GM19463 (cell line): Measurements from ENCODE around the gene UMODL1.
A peak's percentile ranks its signal among the peaks of the same experiment; 100 is the strongest.

Experiments
- ATAC-seq: cut with Tn5 transposase; IDR thresholded peaks from one replicate; pipeline ENCODE4 v1.9.1; 2021; ENCODE audit warnings: mild to moderate bottlenecking, moderate library complexity; ENCODE audit not compliant: unreplicated experiment

Gene UMODL1

DNA sequence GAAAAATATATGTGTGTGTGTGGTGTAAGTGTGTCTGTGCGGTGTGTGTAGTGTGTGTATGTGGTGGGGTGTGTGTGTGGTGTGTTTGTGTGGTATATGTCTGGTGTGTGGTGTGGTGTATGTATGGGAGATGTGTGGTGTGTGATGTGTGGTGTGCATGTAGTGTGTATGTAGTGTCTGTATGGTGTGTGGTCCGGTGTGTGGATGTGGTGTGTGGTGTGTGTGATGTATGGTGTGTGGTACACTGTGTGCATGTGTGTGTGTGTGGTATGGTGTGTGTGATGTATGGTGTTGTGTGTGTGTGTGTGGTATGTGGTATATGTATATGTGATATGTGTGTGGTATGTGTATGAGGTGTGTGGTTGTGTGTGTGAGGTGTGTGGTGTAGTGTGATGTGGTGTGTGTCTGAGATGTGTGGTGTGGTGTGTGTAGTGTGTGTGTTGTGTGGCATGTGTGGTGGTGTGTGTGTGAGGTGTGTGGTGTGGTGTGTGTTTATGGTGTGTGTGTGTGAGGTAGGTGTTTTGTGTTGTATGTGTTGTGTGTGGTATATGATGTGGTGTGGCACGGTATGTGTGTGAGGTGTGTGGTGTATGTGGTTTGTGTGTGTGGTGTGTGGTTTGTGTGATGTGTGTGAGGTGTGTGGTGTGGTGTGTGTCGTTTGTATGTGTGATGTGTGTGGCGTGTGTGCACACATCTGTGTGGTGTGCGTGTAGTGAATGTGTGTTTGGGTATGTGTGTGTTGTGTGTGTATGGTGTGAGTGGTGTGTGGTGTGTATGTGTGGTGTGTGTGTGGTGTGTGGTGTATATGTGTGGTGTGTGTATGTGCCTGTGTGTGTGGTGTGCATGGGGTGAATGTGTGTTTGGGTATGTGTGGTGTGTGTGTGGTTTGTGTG is 112.5 kb downstream of the UMODL1 start:
- ATAC-seq, result no peak

DNA sequence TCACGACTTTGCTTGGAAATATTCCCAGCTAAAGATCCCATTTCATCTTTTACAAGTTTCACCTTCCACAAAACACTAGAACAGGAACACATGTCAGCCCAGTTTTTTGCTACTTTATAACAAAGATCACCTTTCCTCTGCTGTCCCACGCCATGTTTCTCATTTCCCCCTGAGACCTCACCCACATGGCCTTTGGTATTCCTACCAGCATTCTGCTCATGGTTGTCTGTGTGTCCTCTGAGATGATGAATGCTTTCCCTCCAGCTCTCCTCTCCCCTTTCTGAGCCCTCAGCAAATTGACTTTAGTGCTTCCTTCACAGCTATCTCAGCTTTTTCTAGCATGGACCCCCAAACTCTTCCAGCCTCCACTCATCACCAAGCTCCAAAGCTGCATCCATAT is 115.5 kb downstream of the UMODL1 start:
- ATAC-seq, result no peak

DNA sequence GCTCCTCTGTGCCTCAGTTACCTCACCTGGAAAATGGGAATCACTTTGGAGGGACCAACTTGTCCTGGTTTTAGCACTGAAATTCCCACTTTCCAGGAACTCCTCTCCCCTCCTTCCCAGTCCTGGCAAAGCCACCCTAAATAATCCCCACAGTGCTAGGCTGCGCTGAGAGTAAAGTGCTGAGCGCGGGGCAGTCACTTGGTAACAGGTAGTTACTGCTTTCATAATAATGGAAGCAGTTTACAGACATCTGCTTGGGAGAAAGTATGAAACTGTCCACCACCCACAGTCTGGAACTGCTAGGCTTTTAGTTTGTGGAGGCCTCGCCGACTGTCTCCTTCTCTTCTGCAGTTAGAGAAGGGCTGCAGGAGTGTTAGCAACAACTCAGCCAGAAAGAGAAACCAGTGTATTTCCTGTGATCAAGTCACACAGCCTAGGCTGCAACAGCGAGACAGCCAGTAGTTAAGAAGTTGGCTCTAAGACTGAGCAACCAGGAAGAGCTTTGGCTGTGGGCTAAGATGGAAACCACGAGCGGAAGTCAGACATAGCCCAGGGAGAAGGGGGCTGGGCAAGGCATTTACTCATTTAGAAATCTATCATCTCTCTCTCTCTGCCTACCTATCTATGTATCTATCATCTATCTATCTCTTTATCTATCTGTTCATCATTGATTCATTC is 117.0 kb downstream of the UMODL1 start:
- peak; percentile 99 for ATAC-seq

DNA sequence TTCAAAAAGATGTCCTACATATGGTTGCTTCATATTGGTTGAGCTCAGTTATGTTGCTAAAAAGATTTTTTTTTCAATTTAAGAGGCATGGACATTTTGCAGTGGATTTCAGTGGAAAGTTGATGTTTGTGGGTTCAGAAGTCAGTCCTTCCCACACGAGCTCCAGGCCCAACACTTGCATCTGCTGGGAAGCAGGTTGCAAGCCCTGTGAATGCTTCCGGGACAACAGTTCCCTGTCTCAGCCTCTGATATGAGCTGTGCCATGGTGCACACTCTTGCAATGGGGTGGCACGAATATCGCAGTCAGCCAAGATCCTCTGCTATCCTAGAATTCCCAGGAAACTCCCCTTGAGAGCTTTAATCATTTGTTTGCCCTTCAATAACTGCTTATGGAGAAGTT is 117.5 kb downstream of the UMODL1 start:
- no peak for ATAC-seq

DNA sequence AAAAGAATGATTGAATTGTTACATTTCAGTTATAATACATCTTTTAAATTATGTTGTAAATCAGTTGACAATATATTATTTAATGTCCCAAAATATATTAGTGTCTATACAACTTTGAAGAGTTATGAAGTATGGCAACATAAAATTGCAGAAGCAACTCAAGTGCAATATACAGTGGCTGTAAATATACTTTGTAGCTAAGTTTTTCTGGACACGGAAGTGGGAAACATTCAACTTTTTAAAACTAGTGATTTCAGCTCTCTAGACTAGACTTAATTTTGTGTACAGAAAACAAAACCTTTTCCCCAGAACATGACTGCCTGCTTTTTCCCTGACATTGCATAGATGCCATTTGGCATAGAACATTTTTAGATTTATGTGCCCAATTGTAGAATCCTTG is 118.3 kb downstream of the UMODL1 start:
- no peak for ATAC-seq

DNA sequence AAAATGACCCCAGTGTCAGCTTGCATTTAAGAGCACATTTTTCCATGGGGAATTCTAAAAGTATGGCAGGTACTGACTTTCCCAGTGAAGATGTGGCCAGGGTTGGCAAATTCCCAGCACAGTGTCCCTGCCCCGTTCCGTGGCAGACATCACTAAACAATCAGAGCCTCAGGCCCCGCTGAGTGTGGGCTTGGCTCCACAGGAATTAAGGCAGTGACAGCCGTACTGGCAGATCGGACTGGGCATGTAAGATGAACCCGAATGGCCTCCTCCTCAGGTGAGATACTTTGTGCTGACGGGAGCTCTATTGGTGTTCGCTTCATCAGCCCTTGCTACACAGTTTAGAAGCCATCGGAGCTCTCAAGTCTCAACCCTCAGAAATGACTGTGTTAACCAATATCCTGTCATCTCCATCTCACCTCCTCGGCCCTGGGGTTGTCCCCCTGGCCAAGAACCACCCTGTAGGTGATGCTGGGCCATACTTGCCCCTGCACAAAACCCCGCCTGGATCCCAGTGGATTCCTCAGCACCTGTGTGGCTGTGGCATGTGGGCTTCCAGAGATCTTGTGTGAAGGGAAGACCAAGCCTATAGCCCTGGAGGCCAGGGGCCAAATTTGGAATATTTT is 118.9 kb downstream of the UMODL1 start:
- no peak for ATAC-seq

DNA sequence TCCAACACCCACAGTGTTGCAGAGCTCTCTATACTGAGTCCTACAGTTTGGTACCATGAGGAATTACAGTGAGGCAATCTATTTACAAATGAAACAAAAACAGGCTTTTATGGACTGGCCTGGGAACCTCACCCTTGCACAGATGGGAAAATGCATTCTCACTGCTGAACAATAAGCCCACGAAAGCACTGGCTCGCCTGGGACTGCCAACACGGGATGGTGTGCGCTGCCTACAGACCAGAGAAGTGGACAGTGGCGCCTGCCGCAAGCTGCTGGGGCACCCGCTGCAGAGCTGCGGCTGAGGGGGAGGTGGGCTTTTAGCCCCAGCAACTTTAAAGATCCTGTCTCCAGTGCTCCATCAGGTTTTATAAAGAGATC is 119.4 kb downstream of the UMODL1 start:
- no peak for ATAC-seq

DNA sequence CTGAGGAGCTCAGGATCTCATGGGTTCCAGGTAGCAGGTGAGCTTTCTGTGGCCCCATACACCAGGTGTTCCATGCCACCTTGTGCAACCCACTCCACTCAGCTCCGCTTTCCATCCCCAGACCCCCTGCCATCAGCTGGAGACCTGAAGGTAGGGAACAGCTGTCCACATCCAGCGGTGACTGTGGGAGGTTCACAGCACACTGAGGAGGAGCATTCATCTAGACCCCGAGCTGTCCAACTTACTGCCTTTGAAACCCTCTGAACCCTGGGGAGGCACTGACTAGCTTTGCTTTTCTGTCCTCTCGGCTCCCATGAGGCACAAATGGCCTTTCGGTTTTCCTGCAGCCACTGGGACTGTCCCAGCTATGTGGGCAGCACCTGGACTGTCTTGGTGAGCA is 119.9 kb downstream of the UMODL1 start:
- no peak for ATAC-seq

DNA sequence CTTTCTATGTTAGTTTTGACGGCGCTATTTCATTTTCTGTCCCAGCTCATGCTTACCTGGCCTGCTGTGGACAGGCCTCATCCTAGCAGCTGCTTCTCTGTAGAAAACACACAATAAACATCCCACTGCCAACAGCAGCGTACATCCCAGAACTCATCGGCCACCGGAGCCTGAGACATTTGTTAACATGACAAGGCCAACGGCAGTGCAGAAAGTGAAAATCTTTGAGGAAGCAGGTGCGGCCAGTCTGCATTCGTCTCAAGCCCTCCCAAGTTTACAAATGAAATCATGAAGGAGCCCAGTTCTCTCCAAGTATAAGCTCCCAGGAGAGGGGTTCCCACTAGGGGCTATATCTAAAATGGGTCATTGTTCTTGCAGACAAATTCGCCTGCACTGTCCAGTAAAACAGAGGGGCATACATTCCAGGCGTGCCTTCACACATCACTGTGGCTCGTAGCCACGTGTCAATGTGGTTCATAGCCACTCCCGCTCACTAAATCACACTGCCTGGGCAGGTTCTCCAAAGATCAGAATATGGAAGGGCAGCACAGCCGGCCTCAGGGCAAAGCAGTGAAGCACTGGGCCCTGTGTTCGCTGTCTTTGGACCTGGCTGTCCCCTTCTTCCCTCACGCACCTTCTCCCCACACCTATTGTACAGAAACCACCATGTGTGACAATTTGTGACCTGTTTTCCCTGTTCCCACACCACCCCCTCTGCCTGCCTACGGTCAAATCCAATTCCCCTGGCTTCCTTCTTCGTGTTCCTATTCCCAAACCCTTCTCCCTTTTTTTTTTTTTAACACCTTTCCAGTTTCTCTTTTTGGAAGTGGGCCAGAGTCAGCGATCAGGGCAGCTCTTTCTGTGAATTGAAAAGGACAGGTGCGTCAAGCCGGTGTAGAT is 120.8 kb downstream of the UMODL1 start:
- no peak for ATAC-seq
